SK-N-SH (cell line): ENCODE results near the gene COL5A1. TPM values are rescaled to one million over a fixed set of nuclear protein-coding genes. Genes with fewer than 3 reads are reported as not detected.

Experiments used
- CTCF ChIA-PET: fragments of 300-600, 350-600 bp; formaldehyde crosslinking; extraction: SDS; loops from one replicate; lab custom pipeline; 2021; lab: Yijun Ruan, JAX
- POLR2A ChIA-PET: fragments of 350-600 bp; sonication (Branson Sonifier 250); formaldehyde crosslinking; extraction: SDS; loops from one replicate; lab custom pipeline; 2020; ENCODE audit warnings: antibody characterized with exemption, inconsistent platforms; lab: Yijun Ruan, JAX
- DNase-seq: peaks from one replicate; pipeline ENCODE4 v3.0.0; 2012
- H2AFZ ChIP-seq: fragments of 200-600 bp; sonication (generic); 2 replicates; pipeline ENCODE4 v1.8.1; 2016; ENCODE audit warnings: antibody characterized with exemption, mild to moderate bottlenecking, low read depth
- H3F3A ChIP-seq: fragments of 200-600 bp; sonication (generic); replicated peaks from 2 replicates; pipeline ENCODE3; 2016; ENCODE audit warnings: antibody characterized with exemption, mild to moderate bottlenecking; ENCODE audit not compliant: insufficient read depth
- H3K27ac ChIP-seq, 2 experiments: fragments of 200-500 bp in 1 of 2; fragments of 200-600 bp in 1 of 2; sonication (Bioruptor generic) in 1 of 2; sonication (generic), shearing (Covaris generic) in 1 of 2; 2 replicates each; pipeline versions ENCODE4 v1.5.1 to v1.6.1; 2014 to 2016; ENCODE audit warnings: low read depth in 2 of 2, inconsistent platforms in 1 of 2, low read length in 1 of 2, mild to moderate bottlenecking in 1 of 2, mixed read lengths in 1 of 2
- H3K27me3 ChIP-seq: fragments of 200-600 bp; sonication (generic), shearing (Covaris generic); 2 replicates; pipeline ENCODE4 v1.6.1; 2016; ENCODE audit warnings: mixed run types; ENCODE audit not compliant: insufficient read depth
- H3K36me3 ChIP-seq, 2 experiments: fragments of 200-500 bp in 1 of 2; fragments of 200-600 bp in 1 of 2; sonication (Bioruptor generic) in 1 of 2; sonication (generic) in 1 of 2; replicated peaks in 1 of 2; 2 replicates each; pipeline versions ENCODE3 to v1.5.1; 2014 to 2016; ENCODE audit warnings: low read length in 1 of 2, mild to moderate bottlenecking in 1 of 2; ENCODE audit not compliant: insufficient read depth in 2 of 2, control insufficient read depth in 1 of 2
- H3K4me1 ChIP-seq, 2 experiments: fragments of 200-500 bp in 1 of 2; fragments of 200-600 bp in 1 of 2; sonication (Bioruptor generic) in 1 of 2; sonication (generic), shearing (Covaris generic) in 1 of 2; 2 replicates each; pipeline versions ENCODE4 v1.5.1 to v1.6.1; 2014 to 2016; ENCODE audit warnings: low read depth in 1 of 2, low read length in 1 of 2, mixed run types in 1 of 2; ENCODE audit not compliant: insufficient read depth in 2 of 2, control insufficient read depth in 1 of 2
- H3K4me2 ChIP-seq: fragments of 200-600 bp; sonication (generic), shearing (Covaris generic); 2 replicates; pipeline ENCODE4 v1.6.1; 2017; ENCODE audit warnings: mixed run types
- H3K4me3 ChIP-seq, 2 experiments: fragments of 200-500 bp in 1 of 2; fragments of 200-600 bp in 1 of 2; sonication (Bioruptor generic) in 1 of 2; sonication (generic), shearing (Covaris generic) in 1 of 2; 2 replicates each; pipeline versions ENCODE4 v1.5.1 to v1.8.1; 2014 to 2016; ENCODE audit warnings: low read depth in 2 of 2, inconsistent platforms in 1 of 2, low read length in 1 of 2, mild to moderate bottlenecking in 1 of 2, mixed read lengths in 1 of 2, moderate library complexity in 1 of 2
- H3K79me2 ChIP-seq: fragments of 200-600 bp; sonication (generic); 2 replicates; pipeline ENCODE4 v1.8.1; 2017; ENCODE audit warnings: mild to moderate bottlenecking; ENCODE audit not compliant: insufficient read depth
- H3K9ac ChIP-seq: fragments of 200-600 bp; sonication (generic); 2 replicates; pipeline ENCODE4 v1.6.1; 2017; ENCODE audit warnings: mixed run types
- H3K9me2 ChIP-seq: fragments of 200-600 bp; sonication (generic); 2 replicates; pipeline ENCODE4 v1.6.1; 2017; ENCODE audit warnings: mixed run types
- H3K9me3 ChIP-seq: fragments of 200-600 bp; sonication (generic); 2 replicates; pipeline ENCODE4 v1.6.1; 2017; ENCODE audit warnings: mixed run types, mild to moderate bottlenecking, moderate library complexity
- H4K20me1 ChIP-seq: fragments of 200-600 bp; sonication (generic); 2 replicates; pipeline ENCODE4 v1.6.1; 2017; ENCODE audit warnings: mild to moderate bottlenecking, mixed run types; ENCODE audit not compliant: insufficient read depth
- MEF2A ChIP-seq: IDR thresholded peaks from 2 replicates; pipeline ENCODE4 v1.4.0; 2012; ENCODE audit warnings: low read depth, borderline replicate concordance
- MXI1 ChIP-seq: IDR thresholded peaks from 2 replicates; pipeline ENCODE4 v1.6.1; 2012; ENCODE audit warnings: mild to moderate bottlenecking, low read depth, low read length, improper control_type of control experiment
- POLR2AphosphoS5 ChIP-seq: IDR thresholded peaks from 2 replicates; pipeline ENCODE4 v1.6.1; 2012; ENCODE audit warnings: low read depth, low read length
- RAD21 ChIP-seq: IDR thresholded peaks from 2 replicates; pipeline ENCODE4 v1.6.1; 2012; ENCODE audit warnings: mild to moderate bottlenecking, low read length
- RCOR1 ChIP-seq: fragments of 150-350 bp; IDR thresholded peaks from 2 replicates; pipeline ENCODE4 v1.6.1; 2017; ENCODE audit warnings: antibody characterized with exemption, low read length
- RFX5 ChIP-seq: IDR thresholded peaks from 2 replicates; pipeline ENCODE4 v1.6.1; 2012; ENCODE audit warnings: mild to moderate bottlenecking, improper control_type of control experiment, low read length
- RXRA ChIP-seq: IDR thresholded peaks from 2 replicates; pipeline ENCODE4 v1.4.0; 2012; ENCODE audit warnings: low read depth, mild to moderate bottlenecking, borderline replicate concordance
- TEAD4 ChIP-seq: IDR thresholded peaks from 2 replicates; pipeline ENCODE4 v1.4.0; 2012; ENCODE audit warnings: mild to moderate bottlenecking, borderline replicate concordance; ENCODE audit not compliant: insufficient read depth
- WGBS: methylation state at CpG from one replicate; pipeline ENCODE4 v1.1.6; 2017; ENCODE audit warnings: low lambda C conversion rate; 5-methylcytosine and 5-hydroxymethylcytosine counted together
- polyA plus RNA-seq, 3 experiments: library from polyadenylated mRNA; depleted of rRNA; stranded (reverse); fragments of >200 nt; gene quantifications; 2 replicates each; pipeline ENCODE4 v1.2.3, GENCODE V29; 2012
- TF ChIP-seq, protein P1 (sequence below): IDR thresholded peaks from 2 replicates; pipeline ENCODE4 v1.6.1; 2012; ENCODE audit warnings: mild to moderate bottlenecking, low read depth, low read length, moderate library complexity
- TF ChIP-seq, protein P2 (sequence below): fragments of 150-350 bp; IDR thresholded peaks from 2 replicates; pipeline ENCODE4 v1.6.1; 2016; ENCODE audit warnings: mild to moderate bottlenecking, low read depth, low read length
- TF ChIP-seq, protein P3 (sequence below): fragments of 150-350 bp; IDR thresholded peaks from 2 replicates; pipeline ENCODE4 v1.6.1; 2017; ENCODE audit warnings: antibody characterized with exemption, low read length, low read depth, borderline replicate concordance
- TF ChIP-seq, protein P4 (sequence below): IDR thresholded peaks from 2 replicates; pipeline ENCODE4 v1.4.0; 2012; ENCODE audit warnings: low read depth
- TF ChIP-seq, protein P5 (sequence below): IDR thresholded peaks from 2 replicates; pipeline ENCODE4 v1.4.0; 2012; ENCODE audit warnings: low read depth, borderline replicate concordance
- TF ChIP-seq, protein P6 (sequence below): IDR thresholded peaks from 2 replicates; pipeline ENCODE4; 2012

Gene COL5A1
- polyA plus RNA-seq, 1 of the 3 experiments (the other 2 are of a cell fraction), result 73.8 TPM

DNA sequence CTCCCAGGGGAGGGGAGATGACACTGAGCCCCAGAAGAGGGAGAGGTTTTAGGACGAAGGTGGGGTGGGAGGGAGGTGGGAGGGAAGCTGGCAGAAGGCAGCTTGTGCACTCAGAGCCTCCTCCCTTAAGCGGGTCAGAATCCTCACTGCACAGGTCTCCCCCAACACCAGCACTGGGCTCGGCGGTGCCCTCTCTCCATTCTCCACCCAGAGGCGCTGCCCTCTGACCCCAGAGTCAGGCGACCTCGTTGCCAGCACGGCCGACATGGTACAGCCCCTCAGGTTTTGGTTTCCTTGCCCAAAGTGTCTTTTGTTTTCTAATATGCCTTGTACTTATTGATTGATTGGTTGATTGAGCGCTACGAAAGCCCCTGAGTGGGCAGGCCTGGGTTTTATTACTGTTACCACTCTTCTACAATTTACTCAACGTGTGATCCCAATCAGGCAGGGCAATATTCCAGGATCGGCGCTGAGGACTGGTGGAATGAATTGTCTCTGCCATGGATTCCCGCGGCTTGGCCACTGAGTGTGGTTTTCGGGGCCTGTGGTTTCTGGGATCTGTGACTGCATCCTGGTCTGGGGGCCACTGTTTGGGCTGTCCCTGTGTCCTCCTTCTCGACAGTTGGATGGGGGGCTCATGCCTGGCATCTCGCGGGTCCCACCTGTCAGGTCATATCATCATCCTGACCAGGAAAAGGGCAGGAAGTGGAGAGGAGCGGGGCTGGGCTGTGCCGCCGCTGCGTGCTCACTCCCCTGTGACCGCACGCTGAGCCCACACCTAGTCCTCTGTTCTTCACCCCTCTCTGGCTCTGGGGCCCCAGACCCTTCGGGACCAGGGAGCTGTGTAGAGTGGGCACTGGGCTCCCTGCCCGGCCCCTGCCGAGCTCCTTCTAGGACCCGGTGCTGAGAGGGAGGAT lies 229.4 kb downstream of the COL5A1 start (continued):
- TF ChIP-seq, protein P1, sequence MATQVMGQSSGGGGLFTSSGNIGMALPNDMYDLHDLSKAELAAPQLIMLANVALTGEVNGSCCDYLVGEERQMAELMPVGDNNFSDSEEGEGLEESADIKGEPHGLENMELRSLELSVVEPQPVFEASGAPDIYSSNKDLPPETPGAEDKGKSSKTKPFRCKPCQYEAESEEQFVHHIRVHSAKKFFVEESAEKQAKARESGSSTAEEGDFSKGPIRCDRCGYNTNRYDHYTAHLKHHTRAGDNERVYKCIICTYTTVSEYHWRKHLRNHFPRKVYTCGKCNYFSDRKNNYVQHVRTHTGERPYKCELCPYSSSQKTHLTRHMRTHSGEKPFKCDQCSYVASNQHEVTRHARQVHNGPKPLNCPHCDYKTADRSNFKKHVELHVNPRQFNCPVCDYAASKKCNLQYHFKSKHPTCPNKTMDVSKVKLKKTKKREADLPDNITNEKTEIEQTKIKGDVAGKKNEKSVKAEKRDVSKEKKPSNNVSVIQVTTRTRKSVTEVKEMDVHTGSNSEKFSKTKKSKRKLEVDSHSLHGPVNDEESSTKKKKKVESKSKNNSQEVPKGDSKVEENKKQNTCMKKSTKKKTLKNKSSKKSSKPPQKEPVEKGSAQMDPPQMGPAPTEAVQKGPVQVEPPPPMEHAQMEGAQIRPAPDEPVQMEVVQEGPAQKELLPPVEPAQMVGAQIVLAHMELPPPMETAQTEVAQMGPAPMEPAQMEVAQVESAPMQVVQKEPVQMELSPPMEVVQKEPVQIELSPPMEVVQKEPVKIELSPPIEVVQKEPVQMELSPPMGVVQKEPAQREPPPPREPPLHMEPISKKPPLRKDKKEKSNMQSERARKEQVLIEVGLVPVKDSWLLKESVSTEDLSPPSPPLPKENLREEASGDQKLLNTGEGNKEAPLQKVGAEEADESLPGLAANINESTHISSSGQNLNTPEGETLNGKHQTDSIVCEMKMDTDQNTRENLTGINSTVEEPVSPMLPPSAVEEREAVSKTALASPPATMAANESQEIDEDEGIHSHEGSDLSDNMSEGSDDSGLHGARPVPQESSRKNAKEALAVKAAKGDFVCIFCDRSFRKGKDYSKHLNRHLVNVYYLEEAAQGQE, result no peak
- TF ChIP-seq MEF2A (no peak), RAD21 (no peak)
- TF ChIP-seq, protein P2, sequence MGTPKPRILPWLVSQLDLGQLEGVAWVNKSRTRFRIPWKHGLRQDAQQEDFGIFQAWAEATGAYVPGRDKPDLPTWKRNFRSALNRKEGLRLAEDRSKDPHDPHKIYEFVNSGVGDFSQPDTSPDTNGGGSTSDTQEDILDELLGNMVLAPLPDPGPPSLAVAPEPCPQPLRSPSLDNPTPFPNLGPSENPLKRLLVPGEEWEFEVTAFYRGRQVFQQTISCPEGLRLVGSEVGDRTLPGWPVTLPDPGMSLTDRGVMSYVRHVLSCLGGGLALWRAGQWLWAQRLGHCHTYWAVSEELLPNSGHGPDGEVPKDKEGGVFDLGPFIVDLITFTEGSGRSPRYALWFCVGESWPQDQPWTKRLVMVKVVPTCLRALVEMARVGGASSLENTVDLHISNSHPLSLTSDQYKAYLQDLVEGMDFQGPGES, result no peak
- TF ChIP-seq, protein P3, sequence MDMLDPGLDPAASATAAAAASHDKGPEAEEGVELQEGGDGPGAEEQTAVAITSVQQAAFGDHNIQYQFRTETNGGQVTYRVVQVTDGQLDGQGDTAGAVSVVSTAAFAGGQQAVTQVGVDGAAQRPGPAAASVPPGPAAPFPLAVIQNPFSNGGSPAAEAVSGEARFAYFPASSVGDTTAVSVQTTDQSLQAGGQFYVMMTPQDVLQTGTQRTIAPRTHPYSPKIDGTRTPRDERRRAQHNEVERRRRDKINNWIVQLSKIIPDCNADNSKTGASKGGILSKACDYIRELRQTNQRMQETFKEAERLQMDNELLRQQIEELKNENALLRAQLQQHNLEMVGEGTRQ, result no peak

DNA sequence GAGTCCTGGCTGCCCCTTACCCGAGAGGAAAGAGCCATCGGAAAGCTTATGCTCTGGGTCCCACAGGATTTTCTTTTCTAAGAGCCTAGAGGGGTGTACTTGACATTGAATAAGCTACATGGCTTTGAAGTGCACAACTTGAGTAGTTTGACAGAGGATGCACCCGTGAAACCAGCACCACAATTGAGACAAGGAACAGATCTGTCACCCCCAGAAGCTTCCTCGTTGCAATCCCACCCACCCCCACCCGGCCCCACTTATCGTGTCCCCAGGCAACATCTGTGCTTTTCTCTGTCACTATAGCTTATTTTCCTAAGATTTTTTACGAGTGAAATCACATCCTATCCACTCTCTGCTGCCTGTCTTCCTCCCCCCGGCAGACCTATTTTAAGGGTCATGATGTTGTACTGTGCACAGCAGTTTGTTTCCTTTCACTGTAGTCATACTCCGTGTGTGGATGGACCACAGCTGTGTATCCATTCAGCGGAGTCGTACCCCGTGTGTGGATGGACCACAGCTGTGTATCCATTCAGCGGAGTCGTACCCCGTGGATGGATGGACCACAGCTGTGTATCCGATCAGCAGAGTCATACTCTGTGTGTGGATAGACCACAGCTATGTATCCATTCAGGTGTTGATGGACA lies 230.2 kb downstream of the COL5A1 start:
- H3F3A ChIP-seq, result no peaks in the 10 kb centered on the region
- no peak overlapping the region for H3K27ac ChIP-seq
- H3K9ac ChIP-seq, result no peak overlapping the region
- H3K9me2 ChIP-seq, result no peaks in the 10 kb centered on the region
- CTCF ChIA-PET, result interaction anchor here (0.9 kb wide), 1 partner anchor 93 kb away, joined by 3 read pairs; no protein-coding TSS in a partner anchor
- H2AFZ ChIP-seq, result no peak overlapping the region
- H3K4me2 ChIP-seq, result no peak overlapping the region
- H3K79me2 ChIP-seq, result no peaks in the 10 kb centered on the region
- POLR2A ChIA-PET, result no interaction called here
- peaks cover 4% of the 10 kb centered on the region; the same call in 1 of the 2 replicates for H3K9me3 ChIP-seq
- no peaks in the 10 kb centered on the region for H3K36me3 ChIP-seq
- TF ChIP-seq, protein P4, sequence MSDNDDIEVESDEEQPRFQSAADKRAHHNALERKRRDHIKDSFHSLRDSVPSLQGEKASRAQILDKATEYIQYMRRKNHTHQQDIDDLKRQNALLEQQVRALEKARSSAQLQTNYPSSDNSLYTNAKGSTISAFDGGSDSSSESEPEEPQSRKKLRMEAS, result no peak
- no peak for TF ChIP-seq RFX5
- TF ChIP-seq RXRA, result no peak
- TF ChIP-seq, protein P1, result no peak
- TF ChIP-seq TEAD4, result no peak
- TF ChIP-seq MXI1, result no peak
- TF ChIP-seq RCOR1, result no peak
- no peak for TF ChIP-seq MEF2A
- TF ChIP-seq, protein P5, sequence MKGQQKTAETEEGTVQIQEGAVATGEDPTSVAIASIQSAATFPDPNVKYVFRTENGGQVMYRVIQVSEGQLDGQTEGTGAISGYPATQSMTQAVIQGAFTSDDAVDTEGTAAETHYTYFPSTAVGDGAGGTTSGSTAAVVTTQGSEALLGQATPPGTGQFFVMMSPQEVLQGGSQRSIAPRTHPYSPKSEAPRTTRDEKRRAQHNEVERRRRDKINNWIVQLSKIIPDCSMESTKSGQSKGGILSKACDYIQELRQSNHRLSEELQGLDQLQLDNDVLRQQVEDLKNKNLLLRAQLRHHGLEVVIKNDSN, result no peak
- TF ChIP-seq POLR2AphosphoS5, result no peak
- TF ChIP-seq, protein P6, sequence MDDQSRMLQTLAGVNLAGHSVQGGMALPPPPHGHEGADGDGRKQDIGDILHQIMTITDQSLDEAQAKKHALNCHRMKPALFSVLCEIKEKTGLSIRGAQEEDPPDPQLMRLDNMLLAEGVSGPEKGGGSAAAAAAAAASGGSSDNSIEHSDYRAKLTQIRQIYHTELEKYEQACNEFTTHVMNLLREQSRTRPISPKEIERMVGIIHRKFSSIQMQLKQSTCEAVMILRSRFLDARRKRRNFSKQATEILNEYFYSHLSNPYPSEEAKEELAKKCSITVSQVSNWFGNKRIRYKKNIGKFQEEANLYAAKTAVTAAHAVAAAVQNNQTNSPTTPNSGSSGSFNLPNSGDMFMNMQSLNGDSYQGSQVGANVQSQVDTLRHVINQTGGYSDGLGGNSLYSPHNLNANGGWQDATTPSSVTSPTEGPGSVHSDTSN, result no peak
- no peaks in the 10 kb centered on the region for H3K27me3 ChIP-seq
- no peak for DNase-seq
- H4K20me1 ChIP-seq, result no peaks in the 10 kb centered on the region
- no peaks in the 10 kb centered on the region for H3K4me1 ChIP-seq
- WGBS, result 32% methylated on average over 11 of the region's 16 CpGs
- no peak overlapping the region for H3K4me3 ChIP-seq
